Gastroesophageal sphincter (tissue), 3 donors: ENCODE measurements around the gene MOCOS.

Experiments used
- POLR2A ChIP-seq, 2 donors: fragments of 450-650 bp; IDR thresholded peaks; one replicate each; pipeline ENCODE4 v1.6.1; 2017; ENCODE audit warnings: antibody characterized with exemption in 2 of 2, mild to moderate bottlenecking in 2 of 2, moderate library complexity in 1 of 2
- POLR2AphosphoS5 ChIP-seq: sonication (generic); formaldehyde crosslinking; IDR thresholded peaks from one replicate; pipeline ENCODE4 v1.6.1; 2017; ENCODE audit warnings: antibody characterized with exemption
- TF ChIP-seq, protein P1 (sequence below), 4 experiments: fragments of 200-600 bp in 2 of 4; fragments of 450-650 bp in 2 of 4; sonication (generic) in 1 of 4; IDR thresholded peaks; one replicate each; pipeline ENCODE4 v1.5.1; 2017 to 2019; ENCODE audit warnings: antibody characterized with exemption in 4 of 4, mild to moderate bottlenecking in 2 of 4, moderate library complexity in 2 of 4

DNA sequence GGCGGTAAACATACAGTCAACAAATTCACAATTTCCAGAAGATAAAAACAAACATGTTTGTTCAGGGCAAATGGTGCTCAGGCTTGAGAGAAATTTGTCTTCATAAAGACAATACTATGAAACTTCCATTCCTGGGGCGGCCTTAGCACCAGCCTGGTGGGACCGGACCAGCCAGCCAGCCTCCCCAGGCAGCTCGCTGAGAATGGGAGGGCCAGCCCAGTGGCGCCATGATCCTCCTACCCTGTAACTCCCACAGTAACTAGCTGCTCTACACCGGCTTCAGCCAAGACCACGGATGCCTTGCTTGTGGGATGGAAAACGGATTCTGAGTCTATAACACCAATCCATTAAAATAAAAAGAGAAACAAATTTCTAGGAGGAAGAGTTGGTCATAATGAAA lies 86.0 kb downstream of the MOCOS start:
- TF ChIP-seq POLR2AphosphoS5 (no peak), POLR2A (IDR thresholded peaks at IDR 0.05) (no peak)
- TF ChIP-seq, protein P1, sequence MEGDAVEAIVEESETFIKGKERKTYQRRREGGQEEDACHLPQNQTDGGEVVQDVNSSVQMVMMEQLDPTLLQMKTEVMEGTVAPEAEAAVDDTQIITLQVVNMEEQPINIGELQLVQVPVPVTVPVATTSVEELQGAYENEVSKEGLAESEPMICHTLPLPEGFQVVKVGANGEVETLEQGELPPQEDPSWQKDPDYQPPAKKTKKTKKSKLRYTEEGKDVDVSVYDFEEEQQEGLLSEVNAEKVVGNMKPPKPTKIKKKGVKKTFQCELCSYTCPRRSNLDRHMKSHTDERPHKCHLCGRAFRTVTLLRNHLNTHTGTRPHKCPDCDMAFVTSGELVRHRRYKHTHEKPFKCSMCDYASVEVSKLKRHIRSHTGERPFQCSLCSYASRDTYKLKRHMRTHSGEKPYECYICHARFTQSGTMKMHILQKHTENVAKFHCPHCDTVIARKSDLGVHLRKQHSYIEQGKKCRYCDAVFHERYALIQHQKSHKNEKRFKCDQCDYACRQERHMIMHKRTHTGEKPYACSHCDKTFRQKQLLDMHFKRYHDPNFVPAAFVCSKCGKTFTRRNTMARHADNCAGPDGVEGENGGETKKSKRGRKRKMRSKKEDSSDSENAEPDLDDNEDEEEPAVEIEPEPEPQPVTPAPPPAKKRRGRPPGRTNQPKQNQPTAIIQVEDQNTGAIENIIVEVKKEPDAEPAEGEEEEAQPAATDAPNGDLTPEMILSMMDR (IDR thresholded peaks at IDR 0.05) = no peak
